HG03103 (cell line): Measurements from ENCODE around the gene HAPLN1.
A peak's percentile ranks its signal among the peaks of the same experiment; 100 is the strongest.

ENCODE experiments used
- ATAC-seq: cut with Tn5 transposase; IDR thresholded peaks from one replicate; pipeline ENCODE4 v1.9.1; 2021; ENCODE audit warnings: low read depth; ENCODE audit not compliant: unreplicated experiment

The HAPLN1 gene

DNA sequence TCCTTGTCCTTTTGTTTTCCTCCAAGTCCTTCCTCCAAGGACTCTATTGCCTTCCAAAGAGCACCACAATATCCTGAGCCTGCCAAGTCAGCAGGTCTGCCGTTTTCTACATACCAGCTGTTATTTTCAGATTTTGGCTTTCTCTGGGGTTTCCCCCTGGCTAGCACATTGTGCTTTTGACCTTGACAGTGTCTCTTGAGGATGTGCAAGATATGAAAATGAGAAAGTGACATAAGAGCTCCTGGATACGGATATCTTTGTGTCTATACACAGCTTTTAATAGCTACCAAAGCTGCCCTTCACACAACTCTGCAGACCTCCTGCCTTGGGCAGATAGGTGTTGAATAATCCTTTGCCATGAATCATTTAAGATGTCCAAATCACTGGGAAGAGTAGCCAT, 67.0 kb downstream of the HAPLN1 start:
- peak; percentile 84 for ATAC-seq

DNA sequence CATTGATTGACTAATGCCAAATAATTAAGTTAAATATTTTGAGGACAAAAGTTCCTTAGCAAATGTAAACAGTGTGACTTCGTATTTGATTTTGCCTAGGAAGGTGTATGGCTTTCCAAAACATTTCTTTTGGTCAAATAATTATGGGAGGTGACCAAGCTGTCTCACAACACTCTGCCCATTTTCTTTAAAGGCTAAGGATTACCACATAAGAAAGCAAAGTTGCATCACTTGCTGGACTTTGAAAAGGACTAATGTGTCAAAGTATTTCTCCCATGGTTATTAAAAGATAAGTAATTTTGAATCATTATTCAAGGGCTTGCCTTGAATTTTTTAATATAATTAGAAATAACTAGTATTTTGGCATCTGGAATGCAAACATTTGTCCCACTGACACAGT, 74.7 kb downstream of the HAPLN1 start:
- no peak for ATAC-seq

DNA sequence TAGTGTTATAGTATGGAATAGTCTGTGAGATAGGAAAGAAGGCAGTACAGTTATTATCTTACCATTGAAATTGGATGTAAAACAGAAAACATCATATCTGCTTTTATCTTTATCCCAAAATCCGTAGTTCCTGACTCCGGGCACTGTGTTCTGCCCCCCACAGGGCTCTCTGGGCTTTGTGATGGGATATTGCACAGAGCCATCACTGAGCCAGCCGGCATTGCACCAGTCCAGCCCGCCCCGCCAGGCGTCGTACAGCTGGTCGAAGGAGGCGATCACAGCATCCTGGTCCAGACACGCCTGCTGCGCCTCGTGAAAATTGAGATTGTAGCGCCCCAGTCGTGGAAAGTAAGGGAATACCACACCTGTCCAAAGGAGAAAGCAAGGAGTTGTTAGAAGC, 76.4 kb downstream of the HAPLN1 start:
- no peak for ATAC-seq

DNA sequence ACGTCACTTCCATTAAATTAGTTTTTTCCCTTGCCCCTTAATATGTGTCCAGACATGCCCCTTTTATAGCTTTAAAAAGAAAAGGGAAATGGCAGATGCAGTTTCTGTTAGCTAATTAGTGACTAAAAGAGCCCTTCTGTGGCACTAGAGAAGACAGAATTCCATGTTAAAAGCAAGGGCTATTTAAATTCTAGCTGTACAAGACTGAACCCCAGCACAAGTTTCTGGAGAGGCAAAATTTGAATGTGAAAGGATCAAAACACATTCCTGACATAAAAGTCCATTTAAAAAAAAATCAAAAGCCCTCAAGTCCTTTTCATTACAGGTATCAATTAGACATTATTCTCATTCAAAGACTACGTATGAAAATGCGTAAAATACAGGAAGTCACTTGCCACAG, 78.7 kb downstream of the HAPLN1 start:
- no peak for ATAC-seq

DNA sequence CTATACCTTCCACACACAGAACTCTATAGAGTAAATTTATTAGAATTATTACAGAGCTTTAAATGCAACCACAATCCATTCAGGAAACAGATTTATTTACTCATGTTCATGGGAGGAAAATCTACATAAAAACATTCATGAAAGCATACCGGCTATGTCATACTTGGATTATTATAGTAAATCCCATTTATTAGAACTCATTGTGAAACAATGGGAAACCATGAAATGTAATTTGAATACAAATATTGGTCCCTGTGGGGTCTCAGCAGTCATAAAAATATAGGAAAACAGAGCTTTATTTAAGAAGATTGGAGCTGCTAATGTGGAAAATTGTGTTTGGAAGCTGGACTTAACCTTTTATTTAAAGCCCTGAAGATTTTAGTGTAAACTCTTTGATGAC, 80.7 kb downstream of the HAPLN1 start:
- ATAC-seq, result no peak

DNA sequence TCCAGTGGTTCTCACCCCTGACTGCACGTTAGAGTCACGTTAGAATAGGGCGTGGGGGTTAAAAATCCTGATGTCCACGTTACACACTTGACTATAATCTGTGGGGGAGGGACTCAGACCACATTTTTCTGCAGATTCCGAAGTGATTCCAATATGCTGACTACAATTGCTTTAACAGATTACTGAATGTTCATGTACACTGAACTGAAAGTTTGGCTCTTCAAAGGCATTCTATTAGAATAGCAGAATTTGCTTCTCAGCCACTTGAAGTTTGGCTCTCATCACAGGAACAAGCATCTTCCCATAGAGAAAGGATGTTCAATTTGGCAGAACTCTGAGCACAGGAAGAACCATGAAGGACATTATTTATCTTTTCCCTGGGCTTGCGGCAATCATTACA, 84.5 kb downstream of the HAPLN1 start:
- ATAC-seq, result no peak

DNA sequence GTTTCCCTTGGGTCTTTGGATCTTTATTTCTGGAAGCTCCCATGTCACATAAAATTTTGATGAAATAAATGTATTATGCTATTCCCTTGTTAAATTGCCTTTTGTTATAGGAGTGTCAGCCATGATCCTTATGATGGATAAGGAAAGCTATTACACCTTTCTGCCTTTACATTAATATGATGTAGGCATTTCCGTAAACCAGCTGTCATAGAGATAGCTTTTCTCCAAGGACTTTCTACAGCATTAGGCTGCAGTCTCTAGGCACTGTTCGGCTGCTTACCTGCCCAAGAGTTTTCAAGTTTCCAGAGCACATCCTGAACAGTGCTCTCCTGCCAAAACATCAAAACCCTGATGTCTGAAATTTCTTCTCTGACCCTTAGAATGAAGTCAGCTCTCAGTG, 87.4 kb downstream of the HAPLN1 start:
- ATAC-seq, result no peak

DNA sequence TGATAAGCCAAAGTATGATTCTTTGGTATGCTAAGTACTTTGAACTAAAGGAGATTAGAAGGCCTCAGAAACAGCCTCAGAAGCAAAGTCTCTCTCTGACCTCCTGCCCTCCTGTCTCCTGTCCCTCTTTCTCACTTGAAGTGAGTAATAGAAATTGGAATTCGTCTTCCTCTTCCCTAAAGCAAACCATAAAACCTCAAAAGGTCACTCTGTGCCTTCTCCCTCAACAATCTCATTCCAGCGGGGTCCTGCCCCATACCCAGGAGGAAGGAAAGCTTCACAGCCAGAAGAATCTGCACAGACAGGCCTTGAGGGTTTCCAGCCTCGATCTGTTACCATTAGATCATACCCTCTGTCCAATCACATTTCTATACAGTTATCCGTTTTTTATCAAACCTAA, 87.8 kb downstream of the HAPLN1 start:
- ATAC-seq, result no peak

DNA sequence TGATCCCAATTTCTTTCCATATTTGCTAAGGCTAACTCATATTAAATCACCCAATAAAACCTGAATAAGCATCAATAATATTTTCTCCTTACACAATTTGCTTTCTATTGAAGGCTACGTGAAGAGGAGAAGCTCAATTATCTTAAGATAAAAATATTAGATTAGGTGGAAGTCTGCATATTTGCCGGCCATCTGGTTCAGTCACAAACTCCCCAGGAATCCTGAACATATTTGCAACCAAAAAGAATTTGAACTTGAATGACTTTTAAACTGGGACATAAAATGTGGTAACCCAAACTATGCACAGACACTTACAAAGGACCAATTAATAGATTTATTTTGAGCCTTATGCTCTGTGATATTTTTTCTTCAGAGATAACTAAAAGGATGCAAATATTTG, 92.3 kb downstream of the HAPLN1 start:
- ATAC-seq, result no peak

DNA sequence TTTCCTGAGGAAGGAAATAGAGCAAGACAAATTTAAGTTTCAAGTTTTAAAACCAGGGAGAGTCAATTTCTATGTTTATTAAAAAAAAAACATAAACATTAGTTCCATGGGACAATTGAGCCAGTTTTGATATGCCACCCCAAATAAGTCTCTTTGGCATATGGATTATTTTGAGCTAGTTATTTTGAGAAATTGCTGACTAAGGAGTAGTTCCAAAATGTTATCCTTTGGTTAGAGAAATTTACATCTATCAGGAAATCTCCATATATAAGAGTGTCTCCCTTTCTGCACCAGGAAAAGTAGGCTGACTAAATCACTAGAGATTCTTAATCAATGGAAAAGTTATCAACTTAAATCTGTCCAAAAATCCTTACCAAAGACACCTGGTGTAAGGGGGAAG, 105.8 kb downstream of the HAPLN1 start:
- ATAC-seq, result no peak

DNA sequence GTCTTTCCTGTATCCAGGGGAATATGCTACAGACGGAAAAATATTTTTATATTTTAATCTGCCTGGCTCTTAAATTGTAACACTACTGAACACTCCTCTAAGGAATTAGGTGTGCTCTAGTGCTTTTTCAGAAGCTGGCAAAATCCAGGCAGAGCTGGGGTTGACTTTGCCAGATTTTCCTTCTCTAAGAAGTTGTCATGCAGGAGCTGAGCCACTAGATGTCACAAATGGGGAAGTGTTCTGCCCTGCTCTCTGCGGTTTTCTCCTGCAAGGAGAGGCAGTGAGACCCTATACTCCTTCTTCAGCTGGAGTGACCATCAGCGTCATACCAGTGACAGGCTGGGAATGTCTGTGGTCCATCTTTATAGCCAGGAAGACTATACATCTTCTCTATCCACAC, 112.5 kb downstream of the HAPLN1 start:
- ATAC-seq, result peak; percentile 67

DNA sequence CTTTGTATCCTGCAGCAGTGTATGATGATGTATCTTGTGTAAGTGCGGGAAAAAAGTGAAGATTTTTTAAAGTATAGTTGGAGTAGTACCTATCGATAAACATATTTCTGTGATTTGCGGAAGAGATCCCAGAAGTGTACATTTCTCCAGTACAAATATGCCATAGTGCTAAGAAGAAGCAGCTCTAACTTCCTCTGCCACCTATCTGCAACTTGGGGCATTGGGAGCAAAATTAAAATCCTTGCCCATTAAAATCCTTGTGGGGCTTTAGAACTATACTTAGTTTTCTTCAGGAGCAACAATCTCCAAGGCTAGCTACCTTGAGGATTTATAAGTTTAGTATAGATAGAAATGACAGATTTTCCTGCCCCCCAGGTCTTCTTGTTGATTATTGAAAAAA, 125.4 kb downstream of the HAPLN1 start:
- no peak for ATAC-seq

DNA sequence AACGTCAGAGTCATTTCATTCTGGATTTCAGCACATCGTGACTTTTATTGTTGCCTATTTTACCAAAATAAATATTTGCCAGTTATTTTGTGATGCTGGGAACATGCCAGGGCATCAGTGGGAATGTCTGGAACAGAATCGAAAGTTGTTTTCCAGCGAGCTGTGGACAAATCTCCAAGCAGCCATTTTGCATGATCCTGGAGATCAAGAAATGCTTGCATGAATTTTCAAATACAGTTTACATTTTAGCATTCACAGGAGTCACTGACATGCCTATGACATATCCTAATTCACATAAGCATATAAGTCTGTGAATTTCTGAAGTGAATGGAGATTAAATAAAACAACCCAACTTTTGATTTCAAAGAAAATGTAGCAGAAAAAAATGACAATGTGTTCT, 129.7 kb downstream of the HAPLN1 start:
- ATAC-seq, result no peak

DNA sequence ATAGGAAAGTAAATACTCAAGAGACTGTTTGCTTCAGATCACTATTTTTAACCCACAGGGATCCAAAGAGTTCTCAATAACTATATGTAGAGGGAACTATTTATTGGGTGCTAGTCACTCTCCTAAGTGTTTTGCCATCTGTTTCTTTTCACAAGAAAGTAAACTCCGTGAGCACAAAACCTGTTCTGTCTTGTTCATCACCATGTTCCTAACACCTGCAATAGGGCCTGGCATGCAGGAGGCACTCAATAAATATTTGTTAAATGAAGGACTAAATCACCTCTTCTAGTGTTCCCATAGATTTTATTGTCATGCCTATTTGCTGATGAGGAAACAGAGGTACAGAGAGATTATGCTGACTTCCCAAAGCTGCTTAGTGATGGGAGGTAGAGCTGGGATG, 130.9 kb downstream of the HAPLN1 start:
- ATAC-seq, result no peak
